ENCODE results near the gene CAP2.

Gene CAP2

DNA sequence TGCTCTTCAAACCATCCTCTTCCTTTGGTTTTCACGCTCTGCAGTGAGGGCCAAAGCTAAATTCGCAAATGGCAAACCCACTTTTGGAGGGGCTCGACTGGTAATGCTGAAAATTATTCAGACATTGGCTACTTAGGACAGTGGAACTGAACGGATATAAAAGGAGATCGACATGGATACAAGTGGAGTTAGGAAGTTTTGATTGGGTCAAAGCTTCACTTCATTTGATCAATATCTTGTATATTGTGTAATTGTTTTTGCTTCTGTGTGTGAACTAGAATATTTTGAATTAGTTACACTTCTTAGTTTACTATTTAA, 207.9 kb downstream of the CAP2 start:
- H3K36me3 ChIP-seq (ENCODE audit: control insufficient read depth, insufficient read depth, low read length) = no peaks in the 10 kb centered on the region; the same call in 1 of the 2 replicates
- no peaks in the 10 kb centered on the region for H3K27me3 ChIP-seq (replicated peaks; ENCODE audit: control insufficient read depth, insufficient read depth, low read length)
- H3K4me3 ChIP-seq (replicated peaks; ENCODE audit: low read depth, low read length) = peak overlapping the region; percentile 77
- TF ChIP-seq, protein P1, sequence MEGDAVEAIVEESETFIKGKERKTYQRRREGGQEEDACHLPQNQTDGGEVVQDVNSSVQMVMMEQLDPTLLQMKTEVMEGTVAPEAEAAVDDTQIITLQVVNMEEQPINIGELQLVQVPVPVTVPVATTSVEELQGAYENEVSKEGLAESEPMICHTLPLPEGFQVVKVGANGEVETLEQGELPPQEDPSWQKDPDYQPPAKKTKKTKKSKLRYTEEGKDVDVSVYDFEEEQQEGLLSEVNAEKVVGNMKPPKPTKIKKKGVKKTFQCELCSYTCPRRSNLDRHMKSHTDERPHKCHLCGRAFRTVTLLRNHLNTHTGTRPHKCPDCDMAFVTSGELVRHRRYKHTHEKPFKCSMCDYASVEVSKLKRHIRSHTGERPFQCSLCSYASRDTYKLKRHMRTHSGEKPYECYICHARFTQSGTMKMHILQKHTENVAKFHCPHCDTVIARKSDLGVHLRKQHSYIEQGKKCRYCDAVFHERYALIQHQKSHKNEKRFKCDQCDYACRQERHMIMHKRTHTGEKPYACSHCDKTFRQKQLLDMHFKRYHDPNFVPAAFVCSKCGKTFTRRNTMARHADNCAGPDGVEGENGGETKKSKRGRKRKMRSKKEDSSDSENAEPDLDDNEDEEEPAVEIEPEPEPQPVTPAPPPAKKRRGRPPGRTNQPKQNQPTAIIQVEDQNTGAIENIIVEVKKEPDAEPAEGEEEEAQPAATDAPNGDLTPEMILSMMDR (IDR thresholded peaks at IDR 0.05; ENCODE audit: insufficient read depth, low read length, poor library complexity, severe bottlenecking) = no peak
- DNase-seq (ENCODE audit: extremely low read depth, insufficient read length) = no peak

DNA sequence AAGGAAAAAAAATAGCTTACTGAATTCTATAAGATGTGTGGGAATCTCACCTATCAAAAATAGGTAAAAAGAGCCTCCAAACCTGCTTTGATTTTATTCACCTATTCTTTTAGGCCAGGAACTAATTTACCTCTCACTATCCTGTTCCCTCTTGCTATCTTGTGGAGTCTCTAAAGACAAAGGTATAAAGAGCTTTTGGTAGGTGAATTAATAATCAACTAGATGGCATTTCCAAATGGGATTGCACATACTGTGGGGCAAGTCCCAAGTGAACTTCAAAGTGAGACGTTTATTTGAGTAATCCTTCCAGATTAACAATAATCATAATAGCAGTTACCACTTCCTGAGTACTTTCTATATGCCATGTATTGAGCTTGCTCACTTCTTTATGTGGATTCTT, 209.5 kb downstream of the CAP2 start:
- no peak for DNase-seq (ENCODE audit: extremely low read depth, insufficient read length)
- no peak overlapping the region for H3K4me3 ChIP-seq (replicated peaks; ENCODE audit: low read depth, low read length)
- H3K27me3 ChIP-seq (replicated peaks; ENCODE audit: control insufficient read depth, insufficient read depth, low read length) = no peaks in the 10 kb centered on the region
- TF ChIP-seq, protein P1 (IDR thresholded peaks at IDR 0.05; ENCODE audit: insufficient read depth, low read length, poor library complexity, severe bottlenecking) = no peak
- H3K36me3 ChIP-seq (ENCODE audit: control insufficient read depth, insufficient read depth, low read length) = peaks cover 3% of the 10 kb centered on the region

DNA sequence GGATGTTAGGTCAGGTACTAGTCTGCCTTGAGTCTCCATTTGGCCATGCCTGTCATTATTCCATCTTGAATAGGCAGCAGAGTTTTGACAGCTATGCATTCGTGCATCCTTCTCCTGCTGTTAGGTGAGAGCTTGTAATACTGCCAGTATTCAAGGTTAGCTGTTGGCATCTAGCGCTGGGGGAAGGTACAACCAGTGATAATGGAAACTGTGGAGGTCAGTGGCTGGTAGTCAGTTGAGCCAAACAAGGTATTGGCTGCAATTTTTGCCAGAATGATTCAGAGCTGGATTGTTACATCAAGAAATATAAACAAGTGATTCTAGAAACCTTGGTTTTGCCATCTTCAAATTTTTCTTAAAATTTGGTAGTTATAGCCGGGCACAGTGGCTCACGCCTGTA, 213.2 kb downstream of the CAP2 start:
- Histone ChIP-seq H3K4me3 (replicated peaks; ENCODE audit: low read depth, low read length) (no peak overlapping the region), H3K36me3 (ENCODE audit: control insufficient read depth, insufficient read depth, low read length) (peaks cover 3% of the 10 kb centered on the region), H3K27me3 (replicated peaks; ENCODE audit: control insufficient read depth, insufficient read depth, low read length) (no peaks in the 10 kb centered on the region)
- TF ChIP-seq, protein P1 (IDR thresholded peaks at IDR 0.05; ENCODE audit: insufficient read depth, low read length, poor library complexity, severe bottlenecking) = no peak
- no peak for DNase-seq (ENCODE audit: extremely low read depth, insufficient read length)
